PC-3 (cell line): ENCODE measurements around the gene SYNGR3. TPM values are rescaled to one million over a fixed set of nuclear protein-coding genes. Genes with fewer than 3 reads are reported as not detected.
A peak's percentile ranks its signal among the peaks of the same experiment; 100 is the strongest.

Experiments
- ATAC-seq: fragments of 200-7000 bp; cut with Tn5 transposase; 2 replicates; pipeline ENCODE4 v1.9.1; 2020; ENCODE audit warnings: mild to moderate bottlenecking, moderate library complexity
- BruUV-seq: library from RNA; stranded (reverse); fragments of 400-500 nt; replicated peaks from 2 replicates; lab custom pipeline; 2021; lab: Mats Ljungman, UMichigan
- CTCF ChIA-PET: fragments of 300-600 bp; sonication (Branson Sonifier 250); formaldehyde crosslinking; loops from one replicate; lab custom pipeline; 2022; ENCODE audit warnings: antibody characterized with exemption; lab: Charles Lee
- POLR2A ChIA-PET: fragments of 300-600 bp; sonication (Branson Sonifier 250); formaldehyde crosslinking; loops from one replicate; lab custom pipeline; 2022; ENCODE audit warnings: antibody characterized with exemption; ENCODE audit not compliant: unreplicated experiment; lab: Charles Lee
- DNase-seq: peaks from one replicate; pipeline ENCODE4 v3.0.0-alpha.2; 2015
- H2AFZ ChIP-seq: fragments of 300-600 bp; sonication (generic); 2 replicates; pipeline ENCODE4 v1.6.0; 2016; ENCODE audit warnings: antibody characterized with exemption, low read length
- H3F3A ChIP-seq: fragments of 300-600 bp; sonication (generic); one replicate; pipeline ENCODE4 v1.6.0; 2017; ENCODE audit warnings: antibody characterized with exemption, low read length, control low read depth, mild to moderate bottlenecking; ENCODE audit not compliant: unreplicated experiment
- H3K27ac ChIP-seq: fragments of 300-600 bp; sonication (generic); 2 replicates; pipeline ENCODE4 v1.5.1; 2016; ENCODE audit warnings: mild to moderate bottlenecking, low read length
- H3K27me3 ChIP-seq: fragments of 300-600 bp; sonication (generic); 2 replicates; pipeline ENCODE4 v1.6.1; 2016; ENCODE audit warnings: low read length, mixed read lengths
- H3K36me3 ChIP-seq: fragments of 300-600 bp; sonication (generic); 2 replicates; pipeline ENCODE4 v1.6.1; 2016; ENCODE audit warnings: low read depth, mixed run types, low read length, mixed read lengths
- H3K4me1 ChIP-seq: fragments of 300-600 bp; sonication (generic); 2 replicates; pipeline ENCODE4 v1.5.1; 2016; ENCODE audit warnings: low read length; ENCODE audit not compliant: insufficient read depth
- H3K4me2 ChIP-seq: fragments of 300-600 bp; sonication (generic); 2 replicates; pipeline ENCODE4 v1.6.0; 2016; ENCODE audit warnings: low read length
- H3K4me3 ChIP-seq: fragments of 300-600 bp; sonication (generic); 2 replicates; pipeline ENCODE4 v1.5.1; 2016; ENCODE audit warnings: mild to moderate bottlenecking, low read length, mixed read lengths
- H3K79me2 ChIP-seq: fragments of 300-600 bp; sonication (generic); 2 replicates; pipeline ENCODE4 v1.6.1; 2017; ENCODE audit warnings: low read length, mixed read lengths
- H3K9ac ChIP-seq: fragments of 300-600 bp; sonication (generic); 2 replicates; pipeline ENCODE4 v1.6.0; 2016; ENCODE audit warnings: mild to moderate bottlenecking, low read length
- H3K9me2 ChIP-seq: fragments of 300-600 bp; sonication (generic); replicated peaks from 2 replicates; pipeline ENCODE4 v1.6.1; 2016; ENCODE audit warnings: mixed run types, low read length, mixed read lengths
- H3K9me3 ChIP-seq: fragments of 300-600 bp; sonication (generic); 2 replicates; pipeline ENCODE4 v1.6.1; 2016; ENCODE audit warnings: low read length, mixed read lengths
- H4K20me1 ChIP-seq: fragments of 300-600 bp; sonication (generic); 2 replicates; pipeline ENCODE4 v1.6.1; 2016; ENCODE audit warnings: low read length, mixed read lengths
- CTCF ChIP-seq: fragments of 300-600 bp; sonication (generic); conservative IDR thresholded peaks from 2 replicates; pipeline ENCODE4 v1.5.1; 2017; ENCODE audit warnings: antibody characterized with exemption, low read depth, mild to moderate bottlenecking, low read length
- EZH2 ChIP-seq: fragments of 300-600 bp; sonication (generic); IDR thresholded peaks from one replicate; pipeline ENCODE4 v1.6.1; 2017; ENCODE audit warnings: antibody characterized with exemption, mild to moderate bottlenecking, low read length; ENCODE audit not compliant: unreplicated experiment
- EZH2phosphoT487 ChIP-seq: fragments of 300-600 bp; sonication (generic); IDR thresholded peaks from 2 replicates; pipeline ENCODE4 v1.6.1; 2018; ENCODE audit warnings: mild to moderate bottlenecking, antibody characterized with exemption, low read length, borderline replicate concordance
- intact Hi-C: fragments of 100-400 bp; cut with micrococcal nuclease; formaldehyde crosslinking; loops from 2 replicates; pipeline ENCODE4 v1.9.0; 2023
- total RNA-seq: library from RNA; depleted of rRNA; stranded (reverse); fragments of >200 nt; gene quantifications from 2 replicates; pipeline ENCODE4 v1.2.3, GENCODE V29; 2014

The SYNGR3 gene
- total RNA-seq, 1 experiment from 2014 or later: 1.5 TPM

GRCh38 chr16:1941162-1942046 lies 48.4 kb upstream of the SYNGR3 start:
- no peak overlapping the region; the same call in 1 of the 2 replicates for H2AFZ ChIP-seq
- H3K4me3 ChIP-seq: peak overlapping the region; percentile 85
- peaks cover 6% of the 10 kb centered on the region; the same call in 1 of the 2 replicates for H3K79me2 ChIP-seq
- H4K20me1 ChIP-seq: no peaks in the 10 kb centered on the region
- no peak overlapping the region for H3K9ac ChIP-seq
- ChIA-PET CTCF (interaction anchor here (0.7 kb wide), 1 partner anchor 9 kb away, joined by 4 read pairs; no protein-coding TSS in a partner anchor), POLR2A (no interaction called here)
- H3K36me3 ChIP-seq: no peaks in the 10 kb centered on the region
- no peaks in the 10 kb centered on the region for H3K9me2 ChIP-seq
- peak overlapping the region; percentile 41 for H3K27ac ChIP-seq
- intact Hi-C loops: no loop called here
- no peaks in the 10 kb centered on the region for H3K9me3 ChIP-seq
- H3K27me3 ChIP-seq: no peaks in the 10 kb centered on the region
- no TSS peak for BruUV-seq
- DNase-seq: no peak
- H3K4me1 ChIP-seq: peaks cover 11% of the 10 kb centered on the region
- TF ChIP-seq EZH2: no peak
- 0 out of 2 replicates have a peak, but pooled peaks have one; percentile 10 for TF ChIP-seq CTCF
- no peak for TF ChIP-seq EZH2phosphoT487
- no peak for ATAC-seq
- H3K4me2 ChIP-seq: peak overlapping the region; percentile 93
- no peaks in the 10 kb centered on the region for H3F3A ChIP-seq

DNA sequence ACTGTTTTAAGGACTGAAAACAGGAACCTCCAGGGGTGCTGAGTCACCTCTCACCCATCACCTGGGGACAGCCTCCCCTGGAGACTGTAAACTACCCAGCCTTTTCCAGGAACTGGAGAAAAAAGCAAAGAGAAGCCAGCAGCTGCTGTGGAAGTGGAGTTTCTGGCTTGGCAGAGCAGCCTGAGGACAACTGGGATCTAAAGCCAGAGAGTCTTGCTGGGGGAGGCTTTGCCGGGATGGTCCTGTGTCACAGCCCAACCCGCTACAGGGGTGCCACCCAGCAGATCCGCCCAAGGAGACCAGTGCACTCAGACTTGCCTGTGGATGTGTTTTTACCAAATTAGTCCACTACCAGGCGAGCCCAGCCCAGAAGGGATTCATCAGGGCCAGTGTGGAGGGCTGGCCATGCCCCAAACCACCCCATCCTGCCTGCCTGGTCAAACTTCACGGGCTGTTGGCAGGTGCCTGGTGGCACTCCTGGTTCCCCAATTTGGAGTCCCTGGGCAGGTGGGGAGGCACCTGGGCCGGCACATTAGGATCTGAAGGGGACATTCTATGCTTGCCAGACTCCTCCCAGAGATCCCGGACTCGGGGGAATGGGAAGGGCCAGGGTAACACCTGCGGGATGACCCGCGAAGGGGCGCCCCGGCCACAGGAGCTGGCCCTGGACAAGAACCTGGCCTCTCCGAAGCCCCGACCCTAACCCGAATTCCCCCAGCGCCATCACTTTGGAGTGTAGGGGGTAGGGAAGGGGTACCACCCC lies 47.5 kb upstream of the SYNGR3 start:
- Histone ChIP-seq H3K4me3 (peak overlapping the region; percentile 85), H3F3A (no peaks in the 10 kb centered on the region), H3K36me3 (no peaks in the 10 kb centered on the region), H3K4me1 (peaks cover 11% of the 10 kb centered on the region), H3K9me3 (no peaks in the 10 kb centered on the region), H3K27ac (peak overlapping the region; percentile 41), H2AFZ (peak overlapping the region; percentile 77), H4K20me1 (no peaks in the 10 kb centered on the region), H3K4me2 (peak overlapping the region; percentile 93), H3K79me2 (peaks cover 6% of the 10 kb centered on the region; the same call in 1 of the 2 replicates), H3K9ac (peak overlapping the region; percentile 60; the same call in 1 of the 2 replicates), H3K9me2 (no peaks in the 10 kb centered on the region), H3K27me3 (no peaks in the 10 kb centered on the region)
- BruUV-seq: TSS peak; percentile 66
- ATAC-seq (peak; percentile 16), DNase-seq (peak; percentile 52)
- no peak for TF ChIP-seq CTCF
- no peak for TF ChIP-seq EZH2phosphoT487
- TF ChIP-seq EZH2: no peak
- ChIA-PET POLR2A (no interaction called here), CTCF (no interaction called here)
- intact Hi-C loops: no loop called here
